ENCODE results near the gene DIS3L. TPM values are rescaled to one million over a fixed set of nuclear protein-coding genes. Genes with fewer than 3 reads are reported as not detected.

Gene DIS3L
- total RNA-seq, 1 experiment from 2014 or later = 31.1 TPM

Other genes with a start within 250 kb of the DIS3L start
- gene MEGF11, start 39.8 kb upstream of the DIS3L start, total RNA-seq (2021; ENCODE audit: unreplicated experiment) = 0.95 TPM
- gene TIPIN, start 63.1 kb downstream of the DIS3L start, total RNA-seq (2021; ENCODE audit: unreplicated experiment) = 19.7 TPM
- gene MAP2K1, start 93.3 kb downstream of the DIS3L start, total RNA-seq (2021; ENCODE audit: unreplicated experiment) = 67.9 TPM
- gene SNAPC5, start 204.2 kb downstream of the DIS3L start, total RNA-seq (2021; ENCODE audit: unreplicated experiment) = 36.4 TPM
- 2,268 TPM for gene RPL4, start 211.3 kb downstream of the DIS3L start, total RNA-seq (2021; ENCODE audit: unreplicated experiment)
- 39.9 TPM for gene ZWILCH, start 211.8 kb downstream of the DIS3L start, total RNA-seq (2021; ENCODE audit: unreplicated experiment)

All from Panc1 (cell line).